HEK293 (cell line): ENCODE data around the gene KLHL11.

ENCODE experiments used
- CTCF ChIA-PET: fragments of 350-600 bp; formaldehyde crosslinking; extraction: SDS; loops from one replicate; lab custom pipeline; 2021; ENCODE audit warnings: antibody characterized with exemption; lab: Yijun Ruan, JAX
- POLR2A ChIA-PET: fragments of 300-600 bp; formaldehyde crosslinking; extraction: SDS; loops from one replicate; lab custom pipeline; 2020; ENCODE audit warnings: antibody characterized with exemption, inconsistent platforms; lab: Yijun Ruan, JAX
- H3K27ac ChIP-seq: fragments of 200-500 bp; sonication (Bioruptor generic); 2 replicates; pipeline ENCODE4 v1.5.1; 2014; ENCODE audit warnings: low read depth, low read length, control low read depth, inconsistent platforms; ENCODE audit errors: extremely low read depth
- H3K36me3 ChIP-seq, 2 experiments: fragments of 200-500 bp in 1 of 2; sonication (Bioruptor generic) in 1 of 2; 1 replicate in 1 of 2; 2 replicates in 1 of 2; pipeline ENCODE4 v1.5.1; 2014 to 2017; ENCODE audit warnings: inconsistent platforms in 2 of 2, low read length in 2 of 2; ENCODE audit not compliant: control insufficient read depth in 2 of 2, insufficient read depth in 1 of 2
- H3K4me1 ChIP-seq: fragments of 200-500 bp; sonication (Bioruptor generic); 2 replicates; pipeline ENCODE4 v1.5.1; 2014; ENCODE audit warnings: mild to moderate bottlenecking, low read length, inconsistent platforms; ENCODE audit not compliant: control insufficient read depth, insufficient read depth
- H3K4me3 ChIP-seq: 2 replicates; pipeline ENCODE4 v1.5.1; 2011; ENCODE audit warnings: low read depth, mild to moderate bottlenecking, control low read depth, low read length, moderate library complexity
- H3K9me3 ChIP-seq: fragments of 200-500 bp; sonication (Bioruptor generic); 2 replicates; pipeline ENCODE4 v1.5.1; 2014; ENCODE audit warnings: low read depth, low read length, inconsistent platforms; ENCODE audit not compliant: control insufficient read depth, insufficient read depth
- HOXC10 ChIP-seq: sonication (generic); formaldehyde crosslinking; IDR thresholded peaks from 2 replicates; pipeline ENCODE4 v1.8.1; 2023; ENCODE audit warnings: mild to moderate bottlenecking, missing genetic modification reagents
- MZF1 ChIP-seq: fragments of 450-650 bp; formaldehyde crosslinking; IDR thresholded peaks from 2 replicates; pipeline ENCODE4 v1.5.1; 2017; ENCODE audit warnings: missing biosample characterization, missing genetic modification characterization, borderline replicate concordance
- PRDM6 ChIP-seq: fragments of 450-650 bp; formaldehyde crosslinking; IDR thresholded peaks from 2 replicates; pipeline ENCODE4 v1.5.1; 2017; ENCODE audit warnings: missing biosample characterization, missing genetic modification characterization
- SP2 ChIP-seq: fragments of 450-650 bp; formaldehyde crosslinking; IDR thresholded peaks from 2 replicates; pipeline ENCODE4 v1.5.1; 2016; ENCODE audit warnings: missing biosample characterization, missing genetic modification characterization
- YY2 ChIP-seq: fragments of 450-650 bp; formaldehyde crosslinking; IDR thresholded peaks from 2 replicates; pipeline ENCODE4 v1.5.1; 2016; ENCODE audit warnings: missing biosample characterization, missing genetic modification characterization
- ZBTB11 ChIP-seq: fragments of 450-650 bp; formaldehyde crosslinking; conservative IDR thresholded peaks from 2 replicates; pipeline ENCODE4 v1.5.1; 2016; ENCODE audit warnings: low read depth, missing biosample characterization, missing genetic modification characterization
- ZBTB44 ChIP-seq: fragments of 450-650 bp; IDR thresholded peaks from 2 replicates; pipeline ENCODE4 v1.5.1; 2018; ENCODE audit warnings: missing biosample characterization, mild to moderate bottlenecking, missing genetic modification characterization
- ZNF221 ChIP-seq: fragments of 450-650 bp; formaldehyde crosslinking; IDR thresholded peaks from 2 replicates; pipeline ENCODE4 v1.5.1; 2017; ENCODE audit warnings: missing biosample characterization, missing genetic modification characterization, borderline replicate concordance
- ZNF248 ChIP-seq: fragments of 450-650 bp; formaldehyde crosslinking; IDR thresholded peaks from 2 replicates; pipeline ENCODE4 v1.5.1; 2017; ENCODE audit warnings: missing biosample characterization, missing genetic modification characterization
- ZNF473 ChIP-seq: fragments of 450-650 bp; formaldehyde crosslinking; IDR thresholded peaks from 2 replicates; pipeline ENCODE4 v1.5.1; 2017; ENCODE audit warnings: missing biosample characterization, missing genetic modification characterization
- ZNF48 ChIP-seq: fragments of 450-650 bp; formaldehyde crosslinking; IDR thresholded peaks from 2 replicates; pipeline ENCODE4 v1.5.1; 2016; ENCODE audit warnings: missing biosample characterization, missing genetic modification characterization
- ZNF510 ChIP-seq: fragments of 450-650 bp; formaldehyde crosslinking; IDR thresholded peaks from 2 replicates; pipeline ENCODE4 v1.5.1; 2018; ENCODE audit warnings: mild to moderate bottlenecking, missing genetic modification characterization, missing biosample characterization; ENCODE audit not compliant: insufficient replicate concordance
- ZNF658 ChIP-seq: fragments of 450-650 bp; formaldehyde crosslinking; IDR thresholded peaks from 2 replicates; pipeline ENCODE4; 2016; ENCODE audit warnings: missing biosample characterization, missing genetic modification characterization
- ZNF747 ChIP-seq: fragments of 450-650 bp; formaldehyde crosslinking; IDR thresholded peaks from 2 replicates; pipeline ENCODE4 v1.5.1; 2016; ENCODE audit warnings: missing biosample characterization, missing genetic modification characterization
- TF ChIP-seq, protein P1 (sequence below): fragments of 450-650 bp; formaldehyde crosslinking; IDR thresholded peaks from 2 replicates; pipeline ENCODE4 v1.5.1; 2016; ENCODE audit warnings: missing biosample characterization, missing genetic modification characterization, low read depth
- TF ChIP-seq, protein P2 (sequence below): sonication (generic); formaldehyde crosslinking; IDR thresholded peaks from 2 replicates; pipeline ENCODE4 v1.8.1; 2022; ENCODE audit warnings: mild to moderate bottlenecking, moderate library complexity, missing genetic modification reagents
- TF ChIP-seq, protein P3 (sequence below): fragments of 450-650 bp; formaldehyde crosslinking; IDR thresholded peaks from 2 replicates; pipeline ENCODE4 v1.5.1; 2017; ENCODE audit warnings: missing biosample characterization, missing genetic modification characterization
- TF ChIP-seq, protein P4 (sequence below): fragments of 450-650 bp; formaldehyde crosslinking; conservative IDR thresholded peaks from 2 replicates; pipeline ENCODE4 v1.5.1; 2016; ENCODE audit warnings: low read depth, missing biosample characterization, missing genetic modification characterization

Gene KLHL11

DNA sequence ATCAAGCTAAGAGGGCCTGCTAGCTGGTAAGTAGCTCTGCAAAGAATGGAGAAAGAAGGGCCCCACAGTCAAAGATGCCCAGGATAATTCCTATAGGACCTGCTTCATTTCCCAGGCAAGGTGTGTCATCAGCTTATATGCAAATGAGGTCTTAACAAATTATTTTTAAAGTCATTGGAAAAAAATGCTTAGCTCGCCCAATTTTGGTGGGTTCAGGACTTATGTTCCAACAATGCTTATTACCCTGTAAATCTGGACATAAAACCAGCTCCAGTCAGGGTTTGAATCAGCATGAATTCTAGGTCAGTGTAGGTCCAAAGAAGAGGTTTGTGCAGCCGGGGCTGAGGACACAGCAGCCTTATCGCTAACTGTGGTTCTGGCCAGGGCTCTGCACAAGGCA, 28.2 kb upstream of the KLHL11 start:
- H3K9me3 ChIP-seq: no peaks in the 10 kb centered on the region
- CTCF ChIA-PET: interaction anchor here (0.7 to 1.6 kb wide), 4 partner anchors 9 to 67 kb away, joined by 3 to 4 read pairs (median 4); no protein-coding TSS in a partner anchor
- no peak for TF ChIP-seq ZNF658 (tag by site-specific recombination)
- TF ChIP-seq MZF1 (tag by site-specific recombination): no peak
- no peak for TF ChIP-seq ZBTB44 (tag by site-specific recombination)
- no peak for TF ChIP-seq ZNF473 (tag by site-specific recombination)
- TF ChIP-seq ZNF510 (tag by site-specific recombination): no peak
- TF ChIP-seq ZNF248 (tag by site-specific recombination): no peak
- TF ChIP-seq, protein P1, sequence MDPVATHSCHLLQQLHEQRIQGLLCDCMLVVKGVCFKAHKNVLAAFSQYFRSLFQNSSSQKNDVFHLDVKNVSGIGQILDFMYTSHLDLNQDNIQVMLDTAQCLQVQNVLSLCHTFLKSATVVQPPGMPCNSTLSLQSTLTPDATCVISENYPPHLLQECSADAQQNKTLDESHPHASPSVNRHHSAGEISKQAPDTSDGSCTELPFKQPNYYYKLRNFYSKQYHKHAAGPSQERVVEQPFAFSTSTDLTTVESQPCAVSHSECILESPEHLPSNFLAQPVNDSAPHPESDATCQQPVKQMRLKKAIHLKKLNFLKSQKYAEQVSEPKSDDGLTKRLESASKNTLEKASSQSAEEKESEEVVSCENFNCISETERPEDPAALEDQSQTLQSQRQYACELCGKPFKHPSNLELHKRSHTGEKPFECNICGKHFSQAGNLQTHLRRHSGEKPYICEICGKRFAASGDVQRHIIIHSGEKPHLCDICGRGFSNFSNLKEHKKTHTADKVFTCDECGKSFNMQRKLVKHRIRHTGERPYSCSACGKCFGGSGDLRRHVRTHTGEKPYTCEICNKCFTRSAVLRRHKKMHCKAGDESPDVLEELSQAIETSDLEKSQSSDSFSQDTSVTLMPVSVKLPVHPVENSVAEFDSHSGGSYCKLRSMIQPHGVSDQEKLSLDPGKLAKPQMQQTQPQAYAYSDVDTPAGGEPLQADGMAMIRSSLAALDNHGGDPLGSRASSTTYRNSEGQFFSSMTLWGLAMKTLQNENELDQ (tag by site-specific recombination): no peak
- TF ChIP-seq, protein P2, sequence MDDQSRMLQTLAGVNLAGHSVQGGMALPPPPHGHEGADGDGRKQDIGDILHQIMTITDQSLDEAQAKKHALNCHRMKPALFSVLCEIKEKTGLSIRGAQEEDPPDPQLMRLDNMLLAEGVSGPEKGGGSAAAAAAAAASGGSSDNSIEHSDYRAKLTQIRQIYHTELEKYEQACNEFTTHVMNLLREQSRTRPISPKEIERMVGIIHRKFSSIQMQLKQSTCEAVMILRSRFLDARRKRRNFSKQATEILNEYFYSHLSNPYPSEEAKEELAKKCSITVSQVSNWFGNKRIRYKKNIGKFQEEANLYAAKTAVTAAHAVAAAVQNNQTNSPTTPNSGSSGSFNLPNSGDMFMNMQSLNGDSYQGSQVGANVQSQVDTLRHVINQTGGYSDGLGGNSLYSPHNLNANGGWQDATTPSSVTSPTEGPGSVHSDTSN (CRISPR knock-in tag): no peak
- TF ChIP-seq ZNF747: no peak
- no peak for TF ChIP-seq ZBTB11 (tag by site-specific recombination)
- no peak for TF ChIP-seq YY2
- TF ChIP-seq PRDM6 (tag by site-specific recombination): no peak
- TF ChIP-seq, all 188 proteins: peak for 0
- Histone ChIP-seq H3K4me1 (no peaks in the 10 kb centered on the region), H3K36me3 (peaks cover 80 to 93% of the 10 kb centered on the region in 2 experiments), H3K27ac (no peak overlapping the region), H3K4me3 (no peak overlapping the region)
- POLR2A ChIA-PET: interaction anchor here (0.8 to 1.2 kb wide), 2 partner anchors 19 to 205 kb away, joined by 3 to 6 read pairs; no protein-coding TSS in a partner anchor

- no peak overlapping the region for H3K4me3 ChIP-seq
- H3K27ac ChIP-seq: no peak overlapping the region
- ChIA-PET CTCF (interaction anchor here (1.1 to 1.4 kb wide), 3 partner anchors 10 to 70 kb away, joined by 4 to 6 read pairs (median 5); no protein-coding TSS in a partner anchor), POLR2A (no interaction called here)
- no peaks in the 10 kb centered on the region for H3K4me1 ChIP-seq
- no peaks in the 10 kb centered on the region for H3K9me3 ChIP-seq
- H3K36me3 ChIP-seq: peaks cover 81 to 93% of the 10 kb centered on the region in 2 experiments
- TF ChIP-seq SP2 (no peak), ZNF48 (tag by site-specific recombination) (no peak), ZNF221 (tag by site-specific recombination) (no peak), HOXC10 (CRISPR knock-in tag) (no peak)
- TF ChIP-seq, protein P3, sequence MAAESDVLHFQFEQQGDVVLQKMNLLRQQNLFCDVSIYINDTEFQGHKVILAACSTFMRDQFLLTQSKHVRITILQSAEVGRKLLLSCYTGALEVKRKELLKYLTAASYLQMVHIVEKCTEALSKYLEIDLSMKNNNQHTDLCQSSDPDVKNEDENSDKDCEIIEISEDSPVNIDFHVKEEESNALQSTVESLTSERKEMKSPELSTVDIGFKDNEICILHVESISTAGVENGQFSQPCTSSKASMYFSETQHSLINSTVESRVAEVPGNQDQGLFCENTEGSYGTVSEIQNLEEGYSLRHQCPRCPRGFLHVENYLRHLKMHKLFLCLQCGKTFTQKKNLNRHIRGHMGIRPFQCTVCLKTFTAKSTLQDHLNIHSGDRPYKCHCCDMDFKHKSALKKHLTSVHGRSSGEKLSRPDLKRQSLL (tag by site-specific recombination): no peak
- TF ChIP-seq, protein P4, sequence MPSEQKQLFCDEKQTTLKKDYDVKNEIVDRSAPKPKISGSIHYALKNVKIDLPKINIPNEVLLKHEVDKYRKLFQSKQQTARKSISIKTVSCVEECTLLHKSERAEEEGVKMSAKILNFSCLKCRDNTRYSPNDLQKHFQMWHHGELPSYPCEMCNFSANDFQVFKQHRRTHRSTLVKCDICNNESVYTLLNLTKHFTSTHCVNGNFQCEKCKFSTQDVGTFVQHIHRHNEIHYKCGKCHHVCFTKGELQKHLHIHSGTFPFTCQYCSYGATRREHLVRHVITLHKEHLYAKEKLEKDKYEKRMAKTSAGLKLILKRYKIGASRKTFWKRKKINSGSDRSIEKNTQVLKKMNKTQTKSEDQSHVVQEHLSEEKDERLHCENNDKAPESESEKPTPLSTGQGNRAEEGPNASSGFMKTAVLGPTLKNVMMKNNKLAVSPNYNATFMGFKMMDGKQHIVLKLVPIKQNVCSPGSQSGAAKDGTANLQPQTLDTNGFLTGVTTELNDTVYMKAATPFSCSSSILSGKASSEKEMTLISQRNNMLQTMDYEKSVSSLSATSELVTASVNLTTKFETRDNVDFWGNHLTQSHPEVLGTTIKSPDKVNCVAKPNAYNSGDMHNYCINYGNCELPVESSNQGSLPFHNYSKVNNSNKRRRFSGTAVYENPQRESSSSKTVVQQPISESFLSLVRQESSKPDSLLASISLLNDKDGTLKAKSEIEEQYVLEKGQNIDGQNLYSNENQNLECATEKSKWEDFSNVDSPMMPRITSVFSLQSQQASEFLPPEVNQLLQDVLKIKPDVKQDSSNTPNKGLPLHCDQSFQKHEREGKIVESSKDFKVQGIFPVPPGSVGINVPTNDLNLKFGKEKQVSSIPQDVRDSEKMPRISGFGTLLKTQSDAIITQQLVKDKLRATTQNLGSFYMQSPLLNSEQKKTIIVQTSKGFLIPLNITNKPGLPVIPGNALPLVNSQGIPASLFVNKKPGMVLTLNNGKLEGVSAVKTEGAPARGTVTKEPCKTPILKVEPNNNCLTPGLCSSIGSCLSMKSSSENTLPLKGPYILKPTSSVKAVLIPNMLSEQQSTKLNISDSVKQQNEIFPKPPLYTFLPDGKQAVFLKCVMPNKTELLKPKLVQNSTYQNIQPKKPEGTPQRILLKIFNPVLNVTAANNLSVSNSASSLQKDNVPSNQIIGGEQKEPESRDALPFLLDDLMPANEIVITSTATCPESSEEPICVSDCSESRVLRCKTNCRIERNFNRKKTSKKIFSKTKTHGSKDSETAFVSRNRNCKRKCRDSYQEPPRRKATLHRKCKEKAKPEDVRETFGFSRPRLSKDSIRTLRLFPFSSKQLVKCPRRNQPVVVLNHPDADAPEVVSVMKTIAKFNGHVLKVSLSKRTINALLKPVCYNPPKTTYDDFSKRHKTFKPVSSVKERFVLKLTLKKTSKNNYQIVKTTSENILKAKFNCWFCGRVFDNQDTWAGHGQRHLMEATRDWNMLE (tag by site-specific recombination): no peak
Measured at GRCh38 chr17:41892021-41892376, 26.8 kb upstream of the KLHL11 start.
